Measurements from ENCODE around the gene SENP6. TPM values are rescaled to one million over a fixed set of nuclear protein-coding genes. Genes with fewer than 3 reads are reported as not detected.
A peak's percentile ranks its signal among the peaks of the same experiment; 100 is the strongest.
"Not testable (repeated sequence)": the region's sequence is repeated elsewhere in the genome, so short reads cannot be mapped to it uniquely, and the experiment has no call there.

The SENP6 gene, protein sequence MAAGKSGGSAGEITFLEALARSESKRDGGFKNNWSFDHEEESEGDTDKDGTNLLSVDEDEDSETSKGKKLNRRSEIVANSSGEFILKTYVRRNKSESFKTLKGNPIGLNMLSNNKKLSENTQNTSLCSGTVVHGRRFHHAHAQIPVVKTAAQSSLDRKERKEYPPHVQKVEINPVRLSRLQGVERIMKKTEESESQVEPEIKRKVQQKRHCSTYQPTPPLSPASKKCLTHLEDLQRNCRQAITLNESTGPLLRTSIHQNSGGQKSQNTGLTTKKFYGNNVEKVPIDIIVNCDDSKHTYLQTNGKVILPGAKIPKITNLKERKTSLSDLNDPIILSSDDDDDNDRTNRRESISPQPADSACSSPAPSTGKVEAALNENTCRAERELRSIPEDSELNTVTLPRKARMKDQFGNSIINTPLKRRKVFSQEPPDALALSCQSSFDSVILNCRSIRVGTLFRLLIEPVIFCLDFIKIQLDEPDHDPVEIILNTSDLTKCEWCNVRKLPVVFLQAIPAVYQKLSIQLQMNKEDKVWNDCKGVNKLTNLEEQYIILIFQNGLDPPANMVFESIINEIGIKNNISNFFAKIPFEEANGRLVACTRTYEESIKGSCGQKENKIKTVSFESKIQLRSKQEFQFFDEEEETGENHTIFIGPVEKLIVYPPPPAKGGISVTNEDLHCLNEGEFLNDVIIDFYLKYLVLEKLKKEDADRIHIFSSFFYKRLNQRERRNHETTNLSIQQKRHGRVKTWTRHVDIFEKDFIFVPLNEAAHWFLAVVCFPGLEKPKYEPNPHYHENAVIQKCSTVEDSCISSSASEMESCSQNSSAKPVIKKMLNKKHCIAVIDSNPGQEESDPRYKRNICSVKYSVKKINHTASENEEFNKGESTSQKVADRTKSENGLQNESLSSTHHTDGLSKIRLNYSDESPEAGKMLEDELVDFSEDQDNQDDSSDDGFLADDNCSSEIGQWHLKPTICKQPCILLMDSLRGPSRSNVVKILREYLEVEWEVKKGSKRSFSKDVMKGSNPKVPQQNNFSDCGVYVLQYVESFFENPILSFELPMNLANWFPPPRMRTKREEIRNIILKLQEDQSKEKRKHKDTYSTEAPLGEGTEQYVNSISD
- total RNA-seq (2014; rRNA removed; shearing (Covaris generic)): 67.4 and 72.8 TPM in 2 replicates
- polyA plus RNA-seq (2015; cell fraction: cytosol; rRNA removed): 36.0 and 47.3 TPM in 2 replicates
- polyA plus RNA-seq (2015; cell fraction: nucleus; rRNA removed): 138 and 154 TPM in 2 replicates

DNA sequence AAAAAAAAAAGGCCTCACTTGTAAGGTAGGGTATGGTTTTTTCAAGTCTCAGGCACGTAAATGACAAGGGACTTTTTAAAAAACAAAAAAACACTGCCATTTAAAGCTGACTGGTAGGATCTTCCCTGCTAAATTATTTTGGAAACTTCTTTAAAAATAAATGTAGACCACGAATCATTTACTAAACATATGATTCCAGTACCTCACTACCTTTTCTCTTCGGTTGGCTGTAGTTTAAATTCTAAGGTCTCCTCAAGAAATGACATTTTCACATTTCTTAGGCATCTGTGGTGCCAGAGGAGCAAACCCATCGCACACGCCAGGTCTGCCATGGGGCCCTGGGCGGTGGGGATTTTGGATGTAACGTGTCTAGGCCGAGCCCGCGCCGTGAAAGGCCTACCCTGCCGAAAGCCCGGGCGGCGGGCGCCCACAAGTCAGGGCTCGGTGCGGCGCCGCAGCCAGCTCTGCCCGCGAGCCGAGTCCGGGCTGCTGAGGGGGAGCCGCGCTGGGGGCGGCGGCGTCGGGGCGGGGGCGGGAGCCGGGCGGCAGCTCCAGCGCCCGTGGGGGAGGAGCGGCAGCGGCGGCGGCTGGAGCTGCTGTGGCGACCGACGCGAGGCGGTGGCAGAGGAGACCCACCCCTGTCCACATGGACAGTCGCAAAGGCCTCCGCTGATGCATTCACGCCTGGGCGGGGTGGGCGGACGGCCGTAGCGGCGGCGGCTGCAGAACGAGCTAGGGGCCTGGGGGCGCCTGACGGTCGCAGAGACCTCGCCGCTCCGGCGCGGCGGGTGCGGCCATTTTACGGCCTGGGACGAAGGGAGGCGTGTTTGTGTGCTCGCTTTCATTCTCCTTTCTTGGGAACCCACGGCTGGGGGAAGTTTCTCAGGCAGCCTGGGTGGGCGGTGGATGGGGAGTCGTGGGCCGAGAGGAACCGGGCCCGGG is at the start of gene SENP6:
TSS of gene SENP6 (plus strand) at position 577 of the 942 bp plus-strand sequence. CDS start 645 bp downstream, outside the sequence.
- peak; percentile 68 for DNase-seq (ENCODE audit: low read depth, low spot score)
- in situ Hi-C loops (cut with HindIII; ENCODE audit: low pct_unique_long_range_greater_than_20kb, low sequenced_read_pairs): no loop called here

DNA sequence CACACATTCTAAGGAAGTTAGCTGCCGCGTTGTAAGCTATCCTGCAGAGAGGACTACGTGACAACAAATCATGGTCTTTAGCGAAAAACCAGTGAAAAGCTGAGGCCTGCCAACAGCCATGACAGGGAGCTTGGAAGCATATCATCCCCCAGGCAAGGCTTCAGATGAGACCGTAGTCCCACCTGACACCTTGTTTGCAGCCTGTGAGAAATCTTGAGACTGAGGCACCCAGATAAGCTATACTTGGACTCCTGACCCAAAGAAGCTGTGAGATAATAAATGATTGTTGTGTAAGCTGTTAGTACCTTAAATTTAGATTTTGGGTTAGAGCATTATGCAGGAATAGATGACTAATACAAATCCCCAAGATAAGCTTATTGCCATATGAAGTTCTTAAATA is 45.4 kb upstream of the SENP6 start:
- no peak for DNase-seq (ENCODE audit: low read depth, low spot score)

DNA sequence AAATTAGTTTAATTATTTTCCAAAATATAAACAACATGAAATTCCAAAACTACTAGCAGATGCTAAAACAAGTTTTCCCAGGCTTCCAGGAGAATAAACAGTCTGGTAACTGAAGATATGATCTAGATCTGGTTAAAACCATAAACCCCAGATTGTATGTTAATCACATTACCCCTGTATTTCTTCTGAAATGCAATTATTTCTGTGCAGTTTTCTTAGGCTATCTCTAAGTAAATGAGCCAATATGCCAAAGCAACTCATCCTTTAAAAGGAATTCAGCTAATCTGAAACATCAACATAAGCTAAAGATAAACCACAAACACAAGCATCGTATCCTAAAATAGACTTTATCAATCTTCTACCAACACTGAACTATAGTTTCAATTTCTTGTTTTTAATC is 44.6 kb upstream of the SENP6 start:
- no peak for DNase-seq (ENCODE audit: low read depth, low spot score)
- in situ Hi-C loops (cut with HindIII; ENCODE audit: low pct_unique_long_range_greater_than_20kb, low sequenced_read_pairs): no loop called here

More for the DNA sequence above, 45.4 kb upstream of the SENP6 start:
- in situ Hi-C loops (cut with HindIII; ENCODE audit: low pct_unique_long_range_greater_than_20kb, low sequenced_read_pairs): no loop called here

DNA sequence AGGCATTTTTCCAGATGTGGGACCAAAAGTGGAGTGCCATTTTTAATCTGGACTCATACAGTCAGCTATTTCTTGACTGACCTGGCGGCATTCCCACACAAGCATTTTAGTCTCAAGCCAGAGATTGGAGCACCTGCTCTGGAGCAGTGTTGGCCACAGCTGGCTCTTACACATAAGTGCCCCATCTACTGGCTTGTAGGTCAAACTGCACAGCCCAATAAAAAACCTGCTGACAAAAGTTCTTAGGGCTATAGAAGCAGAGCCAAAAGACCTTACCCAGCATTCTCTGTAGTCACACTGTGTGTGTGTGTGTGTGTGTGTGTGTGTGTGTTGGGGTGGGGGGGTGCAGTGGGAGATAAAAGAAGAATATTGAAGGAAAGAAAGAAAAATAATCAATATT is 38.6 kb upstream of the SENP6 start:
- in situ Hi-C loops (cut with HindIII; ENCODE audit: low pct_unique_long_range_greater_than_20kb, low sequenced_read_pairs): no loop called here
- peak; percentile 78 for DNase-seq (ENCODE audit: low read depth, low spot score)

DNA sequence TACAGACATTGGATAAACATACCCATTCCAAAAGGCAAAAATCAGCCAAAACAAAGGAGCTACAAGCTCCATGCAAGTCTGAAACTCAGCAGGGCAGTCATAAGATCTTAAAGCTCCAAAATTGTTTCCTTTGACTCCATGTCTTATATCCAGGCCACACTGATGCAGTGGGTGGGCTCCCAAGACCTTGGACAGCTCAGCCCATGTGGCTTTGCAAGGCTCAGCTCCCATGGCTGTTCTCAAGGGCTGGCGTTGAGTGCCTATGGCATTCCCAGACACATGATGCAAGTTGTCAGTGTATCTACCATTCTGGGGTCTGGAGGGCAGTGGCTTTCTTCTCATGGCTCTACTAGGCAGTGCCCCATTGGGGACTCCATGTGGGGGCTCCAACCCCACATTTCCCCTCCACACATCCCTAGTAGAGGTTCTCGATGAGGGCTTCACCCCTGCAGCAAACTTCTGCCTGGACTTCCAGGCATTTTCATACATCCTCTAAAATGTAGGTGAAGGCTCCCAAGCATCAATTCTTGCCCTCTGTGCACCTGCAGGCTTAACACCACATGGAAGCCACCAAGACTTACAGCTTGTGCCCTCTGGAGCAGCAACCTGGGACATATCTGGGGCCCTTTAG is 35.4 kb upstream of the SENP6 start:
- DNase-seq (ENCODE audit: low read depth, low spot score): no peak
- in situ Hi-C loops (cut with HindIII; ENCODE audit: low pct_unique_long_range_greater_than_20kb, low sequenced_read_pairs): no loop called here

DNA sequence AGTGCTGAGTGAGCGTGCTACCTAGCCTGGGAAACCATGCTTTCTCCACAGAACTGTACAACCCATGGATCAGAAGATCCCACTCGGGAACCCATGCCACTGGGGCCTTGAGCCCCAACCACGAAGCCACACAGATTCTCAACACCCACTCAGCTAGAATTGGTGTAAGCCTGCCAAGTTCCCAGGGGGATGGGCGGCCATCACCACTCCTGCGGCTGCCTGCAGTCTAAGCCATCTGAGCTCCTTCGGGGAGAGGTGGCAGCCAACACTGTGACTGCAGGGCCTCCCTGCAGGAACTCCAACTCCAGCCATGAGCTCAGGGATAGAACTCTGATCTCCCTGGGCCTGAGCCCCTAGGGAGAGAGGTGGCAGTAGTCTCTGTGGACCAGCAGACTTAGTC is 33.6 kb upstream of the SENP6 start:
- in situ Hi-C loops (cut with HindIII; ENCODE audit: low pct_unique_long_range_greater_than_20kb, low sequenced_read_pairs): no loop called here
- no peak for DNase-seq (ENCODE audit: low read depth, low spot score)

DNA sequence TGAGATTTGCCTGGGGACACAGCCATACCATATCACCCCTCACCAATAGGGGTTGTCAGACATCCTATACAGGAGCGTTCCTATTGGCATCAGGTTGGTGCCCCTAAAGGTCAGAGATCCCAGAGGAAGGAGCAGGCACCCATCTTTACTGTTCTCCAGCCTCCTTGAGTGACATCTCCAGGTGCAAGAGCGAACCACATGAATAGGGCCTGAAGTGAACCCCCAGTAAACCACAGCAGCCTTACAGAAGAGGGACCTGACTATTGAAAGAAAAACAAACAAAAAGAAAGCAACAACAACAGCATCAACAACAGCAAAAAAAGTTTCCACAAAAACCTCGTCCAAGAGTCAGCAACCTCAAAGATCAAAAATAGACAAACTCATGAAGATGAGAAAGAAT is 32.7 kb upstream of the SENP6 start:
- in situ Hi-C loops (cut with HindIII; ENCODE audit: low pct_unique_long_range_greater_than_20kb, low sequenced_read_pairs): no loop called here
- DNase-seq (ENCODE audit: low read depth, low spot score): no peak

DNA sequence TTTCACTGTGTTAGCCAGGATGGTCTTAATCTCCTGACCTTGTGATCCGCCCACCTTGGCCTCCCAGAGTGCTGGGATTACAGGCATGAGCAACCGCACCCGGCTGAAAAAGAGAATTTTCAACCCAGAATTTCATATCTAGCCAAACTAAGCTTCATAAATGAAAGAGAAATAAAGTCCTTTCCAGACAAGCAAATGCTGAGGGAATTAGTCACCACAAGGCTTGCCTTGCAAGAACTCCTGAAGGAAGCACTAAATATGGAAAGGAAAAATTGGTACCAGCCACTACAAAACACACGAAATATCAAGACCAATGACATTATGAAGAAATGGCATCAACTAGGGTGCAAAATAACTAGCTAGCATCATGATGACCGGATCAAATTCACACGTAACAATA is 31.0 kb upstream of the SENP6 start:
- in situ Hi-C loops (cut with HindIII; ENCODE audit: low pct_unique_long_range_greater_than_20kb, low sequenced_read_pairs); DNase-seq (ENCODE audit: low read depth, low spot score): not testable (repeated sequence)

DNA sequence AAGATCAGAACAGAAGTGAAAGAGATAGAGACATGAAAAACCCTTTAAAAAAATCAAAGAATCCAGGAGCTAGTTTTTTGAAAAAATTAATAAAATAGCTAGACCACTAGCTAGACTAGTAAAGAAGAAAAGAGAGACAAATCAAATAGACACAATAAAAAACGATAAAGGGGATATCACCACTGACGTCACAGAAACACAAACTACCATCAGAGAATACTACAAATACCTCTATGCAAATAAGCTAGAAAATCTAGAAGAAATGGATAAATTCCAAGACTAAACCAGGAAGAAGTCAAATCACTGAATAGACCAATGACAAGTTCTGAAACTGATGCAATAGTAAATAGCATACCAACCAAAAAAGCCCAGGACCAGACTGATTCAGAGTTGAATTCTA is 29.6 kb upstream of the SENP6 start:
- in situ Hi-C loops (cut with HindIII; ENCODE audit: low pct_unique_long_range_greater_than_20kb, low sequenced_read_pairs): no loop called here
- DNase-seq (ENCODE audit: low read depth, low spot score): no peak

DNA sequence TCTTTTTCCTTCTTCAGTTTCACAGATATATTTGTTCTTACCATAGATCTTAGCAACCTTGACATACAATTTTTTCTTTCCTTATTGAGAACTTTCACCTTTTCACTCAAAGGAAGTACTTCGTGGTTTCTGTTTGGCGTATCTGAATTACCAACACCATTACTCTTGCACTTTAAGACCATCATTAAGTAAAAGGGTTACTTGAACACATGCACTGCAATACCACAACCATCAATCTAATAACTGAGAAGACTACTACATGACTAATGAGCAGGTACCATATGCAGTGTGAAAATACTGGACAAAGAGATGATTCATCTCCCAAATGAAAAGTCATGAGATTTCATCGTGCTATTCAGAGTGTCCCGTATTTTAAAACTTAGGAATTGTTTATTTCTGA is 21.7 kb upstream of the SENP6 start:
- in situ Hi-C loops (cut with HindIII; ENCODE audit: low pct_unique_long_range_greater_than_20kb, low sequenced_read_pairs): no loop called here
- DNase-seq (ENCODE audit: low read depth, low spot score): no peak

DNA sequence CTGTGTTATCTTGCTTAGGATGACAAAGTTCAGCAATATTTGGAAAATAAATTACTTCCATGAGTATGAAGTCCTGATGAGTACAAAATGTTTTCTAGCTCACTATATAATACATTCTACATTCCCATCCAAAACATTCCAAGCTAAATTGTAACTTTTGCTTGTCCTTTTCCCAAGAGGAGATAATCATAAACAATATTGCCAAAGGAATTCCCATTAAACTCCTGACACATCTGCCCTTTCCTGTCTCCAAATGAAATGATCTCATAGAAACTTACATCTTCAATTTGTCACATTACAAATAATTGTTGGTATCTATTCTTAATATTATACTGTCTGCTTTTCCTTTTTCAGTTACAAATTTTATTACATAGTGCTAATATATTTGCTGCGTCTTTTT is 20.4 kb upstream of the SENP6 start:
- in situ Hi-C loops (cut with HindIII; ENCODE audit: low pct_unique_long_range_greater_than_20kb, low sequenced_read_pairs): no loop called here
- no peak for DNase-seq (ENCODE audit: low read depth, low spot score)

DNA sequence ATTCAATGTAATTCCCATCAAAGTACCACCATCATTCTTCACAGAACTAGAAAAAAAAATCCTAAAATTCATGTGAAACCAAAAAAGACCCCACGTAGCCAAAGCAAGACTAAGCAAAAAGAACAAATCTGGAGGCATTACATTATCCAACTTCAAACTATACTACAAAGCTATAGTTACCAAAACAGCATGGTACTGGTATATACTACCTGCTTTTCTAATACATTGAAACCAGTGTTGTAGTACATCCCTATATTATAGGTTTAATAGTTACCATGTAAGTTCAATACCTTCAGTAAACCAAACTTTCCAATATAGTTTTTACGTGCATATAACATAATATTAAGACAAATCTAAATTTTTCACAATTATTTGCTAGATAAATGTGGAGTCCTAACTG is 17.1 kb upstream of the SENP6 start:
- in situ Hi-C loops (cut with HindIII; ENCODE audit: low pct_unique_long_range_greater_than_20kb, low sequenced_read_pairs); DNase-seq (ENCODE audit: low read depth, low spot score): not testable (repeated sequence)

DNA sequence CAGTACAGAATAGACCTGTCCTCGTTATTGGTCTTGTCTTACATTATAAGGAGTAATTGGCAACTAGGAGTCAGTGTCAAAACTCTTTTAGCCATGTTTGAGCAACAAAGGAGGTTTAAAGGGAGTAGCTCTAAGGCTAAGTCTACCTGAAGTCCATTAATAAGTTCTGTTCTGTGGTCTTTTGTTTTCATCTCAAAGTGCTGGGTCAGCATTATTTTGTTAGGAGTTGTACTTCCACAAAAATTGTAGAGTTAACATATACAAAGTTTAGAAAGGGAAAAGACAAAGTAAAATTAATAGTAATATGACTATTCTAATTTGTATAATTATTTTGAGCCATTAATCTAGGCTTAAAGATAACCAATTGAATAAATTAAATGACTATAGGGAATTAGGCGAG is 12.7 kb upstream of the SENP6 start:
- in situ Hi-C loops (cut with HindIII; ENCODE audit: low pct_unique_long_range_greater_than_20kb, low sequenced_read_pairs): no loop called here
- no peak for DNase-seq (ENCODE audit: low read depth, low spot score)

DNA sequence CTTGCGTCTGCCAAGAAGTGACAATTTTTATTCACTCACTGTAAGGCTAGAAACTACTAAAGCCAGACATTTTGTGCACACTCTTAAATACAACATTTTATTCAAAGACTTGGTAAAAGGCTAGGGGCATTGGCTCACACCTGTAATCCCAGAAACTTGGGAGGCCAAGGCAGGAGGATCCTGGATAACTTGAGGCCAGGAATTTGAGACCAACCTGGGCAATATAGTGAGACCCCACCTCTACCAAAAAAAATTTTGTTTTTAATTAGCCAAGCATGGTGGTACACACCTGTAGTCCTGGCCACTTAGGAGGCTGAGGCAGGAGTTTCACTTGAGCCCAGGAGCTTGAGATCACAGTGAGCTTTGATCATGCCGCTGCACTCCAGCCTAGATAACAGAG is 11.3 kb upstream of the SENP6 start:
- DNase-seq (ENCODE audit: low read depth, low spot score): no peak
- in situ Hi-C loops (cut with HindIII; ENCODE audit: low pct_unique_long_range_greater_than_20kb, low sequenced_read_pairs): no loop called here

DNA sequence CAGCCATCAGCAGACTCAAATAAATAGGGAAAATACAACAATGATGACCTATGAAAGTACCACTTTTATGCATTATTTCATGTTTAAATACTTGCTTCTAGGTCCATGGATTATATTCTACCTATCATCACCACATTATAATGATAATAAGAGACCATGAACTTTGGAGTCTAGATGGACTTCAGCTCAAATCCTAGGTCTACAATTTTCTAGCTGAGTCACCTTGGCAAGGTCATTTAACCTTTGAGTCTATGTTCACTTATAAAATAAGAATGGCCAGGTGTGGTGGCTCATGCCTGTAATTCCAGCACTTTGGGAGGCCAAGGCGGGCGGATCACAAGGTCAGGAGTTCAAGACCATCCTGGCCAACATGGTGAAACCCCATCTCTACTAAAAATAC is 5.3 kb upstream of the SENP6 start:
- DNase-seq (ENCODE audit: low read depth, low spot score); in situ Hi-C loops (cut with HindIII; ENCODE audit: low pct_unique_long_range_greater_than_20kb, low sequenced_read_pairs): not testable (repeated sequence)

DNA sequence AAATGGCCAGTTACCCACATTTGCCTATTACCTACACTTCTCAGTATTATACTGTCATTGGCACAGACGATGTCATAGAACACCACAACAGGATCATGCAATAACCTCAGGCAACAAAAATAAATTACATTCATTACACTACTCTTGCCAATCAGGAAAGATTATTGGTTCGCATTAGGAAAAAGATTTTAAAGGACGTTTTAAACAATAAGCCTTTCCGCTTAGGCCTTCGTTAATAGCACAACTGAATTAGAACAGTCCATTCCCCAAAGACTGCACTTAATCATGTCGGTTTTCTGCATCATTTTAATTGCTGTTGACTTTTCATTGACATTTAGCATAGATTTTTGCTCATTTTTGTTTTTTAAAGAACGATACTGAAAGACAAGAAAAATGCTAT is 912 bp upstream of the SENP6 start:
- in situ Hi-C loops (cut with HindIII; ENCODE audit: low pct_unique_long_range_greater_than_20kb, low sequenced_read_pairs): no loop called here
- no peak for DNase-seq (ENCODE audit: low read depth, low spot score)

All from SK-MEL-5 (cell line).